Measurements from ENCODE around the gene SCUBE1.

SCUBE1 gene

GRCh38 chr22:43222262-43222661 lies 120.9 kb downstream of the SCUBE1 start:
- H3K27ac ChIP-seq = no peak overlapping the region
- no peak for DNase-seq (ENCODE audit: low read depth, low spot score)
- TF ChIP-seq EZH2 (IDR thresholded peaks at IDR 0.05) = no peak
- no peak for TF ChIP-seq FOXP2 (optimal IDR thresholded peaks at IDR 0.05; ENCODE audit: control extremely low read depth, extremely low read length, insufficient read depth)
- TF ChIP-seq POLR2AphosphoS5 (IDR thresholded peaks at IDR 0.05; ENCODE audit: borderline replicate concordance, low read depth, low read length) = no peak
- H3K9me3 ChIP-seq (ENCODE audit: low read depth, low read length) = no peaks in the 10 kb centered on the region
- no peak overlapping the region for H3K4me3 ChIP-seq
- H3K36me3 ChIP-seq (ENCODE audit: insufficient read depth, low read length) = no peaks in the 10 kb centered on the region
- H3K9ac ChIP-seq (ENCODE audit: insufficient read length) = no peak overlapping the region

DNA sequence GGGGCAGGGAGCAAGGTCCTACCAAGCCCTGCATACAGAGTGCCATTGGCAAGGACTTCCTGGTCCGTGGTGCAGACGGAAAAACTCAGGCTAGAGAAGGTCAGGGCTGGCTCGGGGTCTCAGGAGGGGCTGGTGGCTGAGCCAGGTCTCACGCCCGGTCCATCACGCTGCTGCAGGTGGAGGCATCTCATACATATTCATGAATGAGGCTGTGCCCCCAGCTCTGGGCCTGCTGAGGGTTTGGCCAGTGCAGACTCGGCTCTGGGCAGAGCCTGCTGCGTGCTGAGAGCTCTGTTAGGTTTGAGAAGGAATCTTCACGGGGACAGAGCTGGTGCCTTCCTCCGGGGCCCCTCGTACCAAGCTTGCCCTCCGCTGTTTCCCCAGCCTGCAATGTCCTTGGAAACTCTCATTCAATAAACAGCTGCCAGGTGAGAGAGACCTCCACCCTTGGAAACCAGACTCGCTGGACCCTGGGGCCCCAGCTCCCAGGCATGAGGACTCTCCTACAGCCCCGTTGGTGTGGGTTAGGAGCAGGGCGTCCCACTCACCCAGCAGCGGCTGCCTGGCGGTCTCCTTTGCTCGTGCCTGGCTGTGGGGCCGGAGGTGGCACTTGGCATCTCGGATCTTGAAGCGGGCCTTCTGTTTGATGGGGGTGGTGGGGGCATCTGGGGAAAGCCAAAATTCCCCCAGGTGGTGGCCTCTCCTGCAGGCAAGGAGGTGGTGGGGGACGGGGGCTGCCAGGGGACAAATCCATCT lies 122.4 kb downstream of the SCUBE1 start:
- no peak for DNase-seq (ENCODE audit: low read depth, low spot score)
- Histone ChIP-seq H3K4me3 (no peak overlapping the region), H3K36me3 (ENCODE audit: insufficient read depth, low read length) (no peaks in the 10 kb centered on the region), H3K27ac (no peak overlapping the region), H3K9ac (ENCODE audit: insufficient read length) (no peak overlapping the region), H3K9me3 (ENCODE audit: low read depth, low read length) (no peaks in the 10 kb centered on the region)
- TF ChIP-seq POLR2AphosphoS5 (IDR thresholded peaks at IDR 0.05; ENCODE audit: borderline replicate concordance, low read depth, low read length) (no peak), FOXP2 (optimal IDR thresholded peaks at IDR 0.05; ENCODE audit: control extremely low read depth, extremely low read length, insufficient read depth) (no peak), EZH2 (IDR thresholded peaks at IDR 0.05) (no peak)

DNA sequence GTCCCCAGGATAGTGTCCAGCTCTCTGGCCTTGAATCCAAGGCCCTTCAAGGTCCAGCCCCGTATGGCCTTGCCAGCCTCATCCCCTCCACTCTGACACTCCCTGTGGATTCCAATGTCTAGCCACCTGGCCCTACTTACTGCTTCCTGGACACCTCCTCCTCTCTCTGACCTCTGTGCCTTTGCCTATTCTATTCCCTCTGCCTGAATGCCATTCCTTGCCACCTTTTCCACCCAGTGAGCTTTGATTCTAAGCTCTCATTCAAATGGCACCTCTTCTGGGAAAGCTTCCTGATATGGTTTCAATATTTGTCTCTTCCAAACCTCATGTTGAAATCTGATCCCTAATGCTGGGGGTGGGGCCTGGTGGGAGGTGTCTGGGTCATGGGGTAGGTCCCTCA lies 124.4 kb downstream of the SCUBE1 start:
- Histone ChIP-seq H3K9ac (ENCODE audit: insufficient read length) (no peak overlapping the region), H3K4me3 (no peak overlapping the region), H3K36me3 (ENCODE audit: insufficient read depth, low read length) (no peaks in the 10 kb centered on the region), H3K9me3 (ENCODE audit: low read depth, low read length) (no peaks in the 10 kb centered on the region), H3K27ac (no peak overlapping the region)
- no peak for TF ChIP-seq EZH2 (IDR thresholded peaks at IDR 0.05)
- no peak for TF ChIP-seq POLR2AphosphoS5 (IDR thresholded peaks at IDR 0.05; ENCODE audit: borderline replicate concordance, low read depth, low read length)
- TF ChIP-seq FOXP2 (optimal IDR thresholded peaks at IDR 0.05; ENCODE audit: control extremely low read depth, extremely low read length, insufficient read depth) = no peak
- no peak for DNase-seq (ENCODE audit: low read depth, low spot score)

GRCh38 chr22:43217285-43218030 lies 125.7 kb downstream of the SCUBE1 start:
- DNase-seq (ENCODE audit: low read depth, low spot score) = no peak
- Histone ChIP-seq H3K4me3 (no peak overlapping the region), H3K27ac (no peak overlapping the region), H3K9me3 (ENCODE audit: low read depth, low read length) (no peaks in the 10 kb centered on the region), H3K9ac (ENCODE audit: insufficient read length) (no peak overlapping the region), H3K36me3 (ENCODE audit: insufficient read depth, low read length) (no peaks in the 10 kb centered on the region)
- TF ChIP-seq POLR2AphosphoS5 (IDR thresholded peaks at IDR 0.05; ENCODE audit: borderline replicate concordance, low read depth, low read length) (no peak), EZH2 (IDR thresholded peaks at IDR 0.05) (no peak), FOXP2 (optimal IDR thresholded peaks at IDR 0.05; ENCODE audit: control extremely low read depth, extremely low read length, insufficient read depth) (no peak)

DNA sequence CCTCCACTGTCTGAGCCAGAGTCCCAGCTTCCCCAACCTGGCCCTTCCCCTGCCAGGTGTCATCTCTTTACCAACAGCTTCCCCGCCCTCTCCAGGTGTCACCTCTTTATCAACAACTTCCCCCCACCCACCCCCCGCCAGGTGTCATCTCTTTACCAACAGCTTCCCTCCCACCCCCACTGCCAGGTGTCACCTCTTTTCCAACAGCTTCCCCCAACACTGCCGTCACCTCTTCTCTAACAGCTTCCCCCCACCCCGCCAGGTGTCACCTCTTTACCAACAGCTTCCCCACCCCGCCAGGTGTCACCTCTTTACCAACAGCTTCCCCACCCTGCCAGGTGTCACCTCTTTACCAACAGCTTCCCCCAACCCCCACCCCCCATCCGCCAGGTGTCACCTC lies 126.4 kb downstream of the SCUBE1 start:
- Histone ChIP-seq H3K9me3 (ENCODE audit: low read depth, low read length) (no peaks in the 10 kb centered on the region), H3K36me3 (ENCODE audit: insufficient read depth, low read length) (no peaks in the 10 kb centered on the region), H3K27ac (no peak overlapping the region), H3K9ac (ENCODE audit: insufficient read length) (no peak overlapping the region), H3K4me3 (no peak overlapping the region)
- no peak for DNase-seq (ENCODE audit: low read depth, low spot score)
- no peak for TF ChIP-seq POLR2AphosphoS5 (IDR thresholded peaks at IDR 0.05; ENCODE audit: borderline replicate concordance, low read depth, low read length)
- no peak for TF ChIP-seq FOXP2 (optimal IDR thresholded peaks at IDR 0.05; ENCODE audit: control extremely low read depth, extremely low read length, insufficient read depth)
- TF ChIP-seq EZH2 (IDR thresholded peaks at IDR 0.05) = no peak

- no peaks in the 10 kb centered on the region for H3K9me3 ChIP-seq (ENCODE audit: low read depth, low read length)
- TF ChIP-seq FOXP2 (optimal IDR thresholded peaks at IDR 0.05; ENCODE audit: control extremely low read depth, extremely low read length, insufficient read depth) = no peak
- no peak for TF ChIP-seq POLR2AphosphoS5 (IDR thresholded peaks at IDR 0.05; ENCODE audit: borderline replicate concordance, low read depth, low read length)
- no peak for TF ChIP-seq EZH2 (IDR thresholded peaks at IDR 0.05)
- H3K4me3 ChIP-seq = no peak overlapping the region
- no peaks in the 10 kb centered on the region for H3K36me3 ChIP-seq (ENCODE audit: insufficient read depth, low read length)
- no peak overlapping the region for H3K9ac ChIP-seq (ENCODE audit: insufficient read length)
- H3K27ac ChIP-seq = no peak overlapping the region
- DNase-seq (ENCODE audit: low read depth, low spot score) = no peak
Measured at GRCh38 chr22:43213962-43214361, 129.2 kb downstream of the SCUBE1 start.

DNA sequence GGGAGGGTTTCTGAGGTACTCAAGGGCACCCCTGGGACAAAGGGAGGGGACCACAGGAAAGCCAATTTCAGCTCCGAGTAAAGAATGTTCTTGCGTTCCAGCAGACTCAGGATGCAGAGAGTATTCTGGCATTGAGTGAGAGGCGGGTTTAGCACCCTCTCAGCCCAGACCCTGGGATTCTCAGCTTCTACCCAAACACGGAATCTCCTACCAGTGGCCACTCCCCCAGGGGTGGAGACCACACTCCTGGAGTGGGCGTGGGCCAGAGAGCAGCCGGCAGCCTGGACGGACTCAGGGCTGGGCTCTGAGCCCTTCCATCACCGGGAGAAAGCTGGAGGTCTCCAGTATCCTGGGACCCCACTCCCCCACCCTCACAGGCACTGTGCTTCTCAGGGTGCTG lies 130.1 kb downstream of the SCUBE1 start:
- no peak for DNase-seq (ENCODE audit: low read depth, low spot score)
- H3K9ac ChIP-seq (ENCODE audit: insufficient read length) = no peak overlapping the region
- no peak overlapping the region for H3K4me3 ChIP-seq
- no peaks in the 10 kb centered on the region for H3K9me3 ChIP-seq (ENCODE audit: low read depth, low read length)
- no peak overlapping the region for H3K27ac ChIP-seq
- TF ChIP-seq FOXP2 (optimal IDR thresholded peaks at IDR 0.05; ENCODE audit: control extremely low read depth, extremely low read length, insufficient read depth) (no peak), POLR2AphosphoS5 (IDR thresholded peaks at IDR 0.05; ENCODE audit: borderline replicate concordance, low read depth, low read length) (no peak), EZH2 (IDR thresholded peaks at IDR 0.05) (no peak)
- H3K36me3 ChIP-seq (ENCODE audit: insufficient read depth, low read length) = no peaks in the 10 kb centered on the region

DNA sequence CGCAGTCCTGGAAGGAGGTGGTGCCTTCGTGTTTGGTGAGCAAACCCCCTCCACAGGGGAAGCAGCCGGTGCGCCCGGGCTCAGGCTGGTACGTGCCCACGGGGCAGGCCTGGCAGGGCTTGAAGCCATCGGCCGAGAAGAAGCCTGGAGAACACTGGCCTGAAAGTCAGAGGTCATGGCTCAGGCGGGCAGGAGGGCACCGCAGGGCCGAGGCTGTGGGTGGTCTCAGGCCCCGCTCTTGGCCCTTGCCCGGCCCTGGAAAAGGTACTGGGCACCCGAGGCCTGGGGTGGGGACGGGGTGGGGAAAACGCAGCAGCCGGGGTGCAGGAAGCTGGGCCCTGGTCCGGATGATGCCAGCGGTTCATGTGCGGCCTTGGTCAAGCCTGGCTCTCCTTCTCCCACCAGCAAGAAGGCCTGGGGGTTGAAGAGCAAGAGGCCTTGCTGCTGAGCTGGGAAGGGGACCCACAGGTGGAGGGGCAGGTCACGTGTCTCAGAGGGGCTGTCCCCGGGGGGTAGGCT lies 130.7 kb downstream of the SCUBE1 start:
- DNase-seq (ENCODE audit: low read depth, low spot score) = no peak
- Histone ChIP-seq H3K9me3 (ENCODE audit: low read depth, low read length) (no peaks in the 10 kb centered on the region), H3K4me3 (no peak overlapping the region), H3K27ac (no peak overlapping the region), H3K9ac (ENCODE audit: insufficient read length) (no peak overlapping the region), H3K36me3 (ENCODE audit: insufficient read depth, low read length) (no peaks in the 10 kb centered on the region)
- TF ChIP-seq EZH2 (IDR thresholded peaks at IDR 0.05) (no peak), POLR2AphosphoS5 (IDR thresholded peaks at IDR 0.05; ENCODE audit: borderline replicate concordance, low read depth, low read length) (no peak), FOXP2 (optimal IDR thresholded peaks at IDR 0.05; ENCODE audit: control extremely low read depth, extremely low read length, insufficient read depth) (no peak)
